ENCODE data around the gene DUXB.

GRCh38 chr16:75660726-75661302 lies 40.4 kb downstream of the DUXB start:
- no peak for TF ChIP-seq CTCF (IDR thresholded peaks at IDR 0.05)
- TF ChIP-seq POLR2A (IDR thresholded peaks at IDR 0.05) = no peak
- TF ChIP-seq EP300 (IDR thresholded peaks at IDR 0.05) = no peak

All from tibial nerve (tissue), 4 donors.